GM12878 (cell line): ENCODE measurements around the gene CUL9. TPM values are rescaled to one million over a fixed set of nuclear protein-coding genes. Genes with fewer than 3 reads are reported as not detected.

Source experiments
- ATAC-seq: fragments of 200-7000 bp; cut with Tn5 transposase; 3 replicates; pipeline ENCODE4 v1.9.1; 2020; ENCODE audit warnings: mild to moderate bottlenecking, moderate library complexity
- BruUV-seq: library from RNA; stranded (reverse); fragments of 400-500 nt; replicated peaks from 2 replicates; lab custom pipeline; 2021; lab: Mats Ljungman, UMichigan
- CTCF ChIA-PET: fragments of 300-600 bp; sonication (Branson Sonifier 250); formaldehyde crosslinking; extraction: SDS; loops from one replicate; lab custom pipeline; 2021; ENCODE audit warnings: inconsistent platforms; lab: Yijun Ruan, JAX
- POLR2A ChIA-PET: fragments of 350-600 bp; formaldehyde crosslinking; extraction: SDS; loops from one replicate; lab custom pipeline; 2021; ENCODE audit warnings: inconsistent platforms; lab: Charles Lee
- RAD21 ChIA-PET: fragments of 300-600 bp; sonication (Branson Sonifier 250); formaldehyde crosslinking; loops from one replicate; lab custom pipeline; 2023; ENCODE audit warnings: antibody characterized with exemption; ENCODE audit not compliant: unreplicated experiment; lab: Charles Lee
- SMC1A ChIA-PET: fragments of 300-600 bp; sonication (Branson Sonifier 250); formaldehyde crosslinking; loops from one replicate; lab custom pipeline; 2023; ENCODE audit not compliant: unreplicated experiment, uncharacterized antibody; lab: Charles Lee
- DNase-seq: peaks from one replicate; pipeline ENCODE4 v3.0.0-alpha.2; 2011; ENCODE audit warnings: low read depth, low spot score
- FAIRE-seq: peaks from 3 replicates; lab custom pipeline; 2011; peaks lifted over from hg19 to GRCh38; lab: Jason Lieb, UNC
- H2AFZ ChIP-seq: 2 replicates; pipeline ENCODE4 v1.6.0; 2011; ENCODE audit warnings: low read depth, low read length, control low read depth; ENCODE audit not compliant: control insufficient read depth
- H3K27ac ChIP-seq: 2 replicates; pipeline ENCODE4 v1.5.1; 2011; ENCODE audit warnings: control low read depth; ENCODE audit not compliant: control insufficient read depth, insufficient read depth
- H3K27me3 ChIP-seq, 2 experiments: replicated peaks in 1 of 2; 2 replicates each; pipeline versions ENCODE4 v1.6.0 to v1.6.1; 2011; ENCODE audit warnings: low read length in 1 of 2; ENCODE audit not compliant: control insufficient read depth in 2 of 2, insufficient read depth in 2 of 2
- H3K36me3 ChIP-seq, 2 experiments: 2 replicates each; pipeline ENCODE4 v1.5.1; 2011; ENCODE audit warnings: low read length in 1 of 2; ENCODE audit not compliant: control insufficient read depth in 2 of 2, insufficient read depth in 2 of 2
- H3K4me1 ChIP-seq: 2 replicates; pipeline ENCODE4 v1.6.1; 2011; ENCODE audit warnings: mild to moderate bottlenecking, low read length, moderate library complexity, mixed read lengths; ENCODE audit not compliant: control insufficient read depth, insufficient read depth
- H3K4me2 ChIP-seq: 2 replicates; pipeline ENCODE4 v1.6.0; 2011; ENCODE audit warnings: control low read depth; ENCODE audit not compliant: control insufficient read depth, insufficient read depth
- H3K4me3 ChIP-seq: fragments of 200-600 bp; sonication (generic); 2 replicates; pipeline ENCODE4 v1.5.1; 2016
- H3K79me2 ChIP-seq: 2 replicates; pipeline ENCODE4 v1.6.0; 2011; ENCODE audit warnings: low read length; ENCODE audit not compliant: control insufficient read depth, insufficient read depth
- H3K9ac ChIP-seq: 2 replicates; pipeline ENCODE4 v1.8.0; 2011; ENCODE audit warnings: low read length, control low read depth, mixed read lengths; ENCODE audit not compliant: control insufficient read depth, insufficient read depth
- H3K9me3 ChIP-seq: replicated peaks from 3 replicates; pipeline ENCODE4 v1.5.1; 2011; ENCODE audit warnings: mild to moderate bottlenecking, low read length; ENCODE audit not compliant: control insufficient read depth, insufficient read depth
- H4K20me1 ChIP-seq: 2 replicates; pipeline ENCODE4 v1.6.0; 2011; ENCODE audit not compliant: control insufficient read depth, insufficient read depth
- CHD2 ChIP-seq: IDR thresholded peaks from 2 replicates; pipeline ENCODE4 v1.6.1; 2011; ENCODE audit warnings: low read depth, low read length, improper control_type of control experiment, borderline replicate concordance
- NFYA ChIP-seq: IDR thresholded peaks from 2 replicates; pipeline ENCODE4 v1.6.1; 2011; ENCODE audit warnings: low read depth, mild to moderate bottlenecking, low read length, improper control_type of control experiment, borderline replicate concordance
- POLR2AphosphoS5 ChIP-seq: IDR thresholded peaks from 2 replicates; pipeline ENCODE4 v1.6.1; 2011; ENCODE audit warnings: mild to moderate bottlenecking, low read length, inconsistent platforms
- POU2F2 ChIP-seq: IDR thresholded peaks from 3 replicates; pipeline ENCODE4 v1.6.1; 2011; ENCODE audit warnings: low read depth, mild to moderate bottlenecking, low read length, borderline replicate concordance
- STAT3 ChIP-seq: IDR thresholded peaks from 2 replicates; pipeline ENCODE4 v1.6.1; 2011; ENCODE audit warnings: low read depth, low read length, improper control_type of control experiment
- TAF1 ChIP-seq: IDR thresholded peaks from 2 replicates; pipeline ENCODE4 v1.6.1; 2011; ENCODE audit warnings: mild to moderate bottlenecking, low read depth, low read length, borderline replicate concordance
- ZNF24 ChIP-seq: fragments of 450-650 bp; IDR thresholded peaks from 2 replicates; pipeline ENCODE4 v1.6.1; 2017; ENCODE audit warnings: antibody characterized with exemption, mild to moderate bottlenecking
- WGBS: methylation state at CpG from one replicate; pipeline ENCODE4 v1.1.6; 2016; ENCODE audit warnings: low lambda C conversion rate; ENCODE audit not compliant: insufficient replicate concordance, insufficient coverage; ENCODE audit errors: missing lambda C conversion rate; 5-methylcytosine and 5-hydroxymethylcytosine counted together
- in situ Hi-C: fragments of 300-500 bp; cut with MboI; formaldehyde crosslinking; loops from 9 replicates; pipeline ENCODE4 v1.14.3; 2018; ENCODE audit warnings: mixed read lengths
- intact Hi-C: fragments of 100-400 bp; cut with micrococcal nuclease; formaldehyde crosslinking; loops from one replicate; pipeline ENCODE4 v1.14.2; 2022; ENCODE audit not compliant: unreplicated experiment
- polyA plus RNA-seq, 11 experiments: library from polyadenylated mRNA; depleted of rRNA in 4 of 11; unstranded in 6 of 11; stranded (reverse) in 5 of 11; fragments of >200 nt; fragmentation: Nextera tagmentation in 4 of 11; fragmentation: Illumina TruSeq in 1 of 11; extraction: Ambion mirVana in 4 of 11; extraction: Trizol in 1 of 11; gene quantifications; 1 replicate in 1 of 11; 2 replicates in 10 of 11; pipeline versions ENCODE4 v1.2.1 to v1.2.3, GENCODE V29; 2011 to 2016; ENCODE audit warnings: inconsistent platforms in 2 of 11, missing spikeins in 2 of 11, low read depth in 1 of 11
- total RNA-seq, 4 experiments: library from RNA; depleted of rRNA in 3 of 4; stranded (reverse); fragments of >200 nt in 3 of 4; fragmentation: Illumina TruSeq in 1 of 4; extraction: Trizol in 1 of 4; gene quantifications; 2 replicates each; pipeline versions ENCODE4 v1.2.1 to v1.2.3, GENCODE V29; 2013 to 2021
- TF ChIP-seq, protein P1 (sequence below): fragments of 450-650 bp; IDR thresholded peaks from 2 replicates; pipeline ENCODE4 v1.6.1; 2017; ENCODE audit warnings: borderline replicate concordance
- TF ChIP-seq, protein P2 (sequence below): IDR thresholded peaks from 2 replicates; pipeline ENCODE4 v1.6.1; 2012; ENCODE audit warnings: low read depth, low read length, improper control_type of control experiment
- TF ChIP-seq, protein P3 (sequence below): IDR thresholded peaks from 2 replicates; pipeline ENCODE4 v1.6.1; 2011; ENCODE audit warnings: low read depth, mild to moderate bottlenecking, low read length, moderate library complexity, borderline replicate concordance; ENCODE audit errors: extremely low read depth

CUL9 gene
- total and polyA plus RNA-seq, 10 of the 15 experiments (the other 5 are each of a cell fraction or from before 2014, with no cell fraction given) = 1.2 to 48.3 (median 17.2) TPM

DNA sequence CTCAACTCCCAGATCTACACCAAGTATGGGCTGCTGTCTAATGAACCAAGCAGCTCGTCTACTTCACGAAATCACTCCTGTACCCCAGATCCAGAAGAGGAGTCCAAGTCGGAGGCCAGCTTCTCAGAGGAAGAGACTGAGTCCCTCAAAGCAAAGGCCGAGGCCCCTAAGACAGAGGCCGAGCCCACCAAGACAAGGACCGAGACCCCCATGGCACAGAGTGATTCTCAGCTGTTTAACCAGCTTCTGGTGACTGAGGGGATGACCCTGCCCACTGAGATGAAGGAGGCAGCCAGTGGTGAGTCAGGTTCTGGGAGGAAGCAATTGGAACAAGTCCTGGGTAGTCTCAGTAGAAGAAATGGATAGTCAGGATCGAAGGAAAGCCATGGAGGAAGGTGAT lies 5.8 kb downstream of the CUL9 start:
- no peak for ATAC-seq
- no peaks in the 10 kb centered on the region; the same call in 2 of the 3 replicates for H3K9me3 ChIP-seq
- no peak overlapping the region for H2AFZ ChIP-seq
- in situ Hi-C loops = no loop called here
- intact Hi-C loops = no loop called here
- H3K4me2 ChIP-seq = no peak overlapping the region
- no peak for FAIRE-seq
- no peak for TF ChIP-seq ZNF24
- TF ChIP-seq, all 136 proteins: peak for 0
- Histone ChIP-seq H3K27me3 (no peaks in the 10 kb centered on the region), H3K4me1 (peaks cover 9% of the 10 kb centered on the region), H3K36me3 (peaks cover 0 to 6% of the 10 kb centered on the region in 2 experiments; a peak in 3 of 4 replicates), H4K20me1 (no peaks in the 10 kb centered on the region), H3K4me3 (no peak overlapping the region), H3K27ac (no peak overlapping the region), H3K9ac (no peak overlapping the region), H3K79me2 (peaks cover 5% of the 10 kb centered on the region)
- no peak for DNase-seq
- no TSS peak for BruUV-seq
- WGBS = 91% methylated on average over 7 of the region's 7 CpGs
- ChIA-PET SMC1A (no interaction called here), RAD21 (no interaction called here), POLR2A (no interaction called here), CTCF (no interaction called here)

DNA sequence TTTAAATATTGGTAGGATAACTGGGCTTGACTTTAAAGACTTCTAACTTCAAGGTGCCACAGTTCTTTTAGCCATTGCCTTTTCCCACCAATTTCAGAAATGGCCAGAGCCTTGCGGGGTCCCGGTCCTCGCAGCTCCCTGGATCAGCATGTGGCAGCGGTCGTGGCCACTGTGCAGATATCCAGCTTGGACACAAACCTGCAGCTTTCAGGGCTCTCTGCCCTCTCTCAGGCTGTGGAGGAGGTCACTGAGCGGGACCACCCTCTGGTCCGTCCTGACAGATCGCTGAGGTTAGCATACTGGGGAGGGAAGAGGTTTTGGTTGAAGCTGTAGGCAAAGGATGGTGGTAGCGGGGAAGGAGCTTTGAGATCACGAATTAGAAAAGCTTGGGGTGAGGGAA lies 6.4 kb downstream of the CUL9 start:
- no peak for FAIRE-seq
- no peak overlapping the region for H3K9ac ChIP-seq
- CTCF ChIA-PET = interaction anchor here (0.7 kb wide), 1 partner anchor 51 kb away, joined by 3 read pairs; no protein-coding TSS in a partner anchor
- no peak for TF ChIP-seq STAT3
- TF ChIP-seq POU2F2 = no peak
- TF ChIP-seq, protein P1, sequence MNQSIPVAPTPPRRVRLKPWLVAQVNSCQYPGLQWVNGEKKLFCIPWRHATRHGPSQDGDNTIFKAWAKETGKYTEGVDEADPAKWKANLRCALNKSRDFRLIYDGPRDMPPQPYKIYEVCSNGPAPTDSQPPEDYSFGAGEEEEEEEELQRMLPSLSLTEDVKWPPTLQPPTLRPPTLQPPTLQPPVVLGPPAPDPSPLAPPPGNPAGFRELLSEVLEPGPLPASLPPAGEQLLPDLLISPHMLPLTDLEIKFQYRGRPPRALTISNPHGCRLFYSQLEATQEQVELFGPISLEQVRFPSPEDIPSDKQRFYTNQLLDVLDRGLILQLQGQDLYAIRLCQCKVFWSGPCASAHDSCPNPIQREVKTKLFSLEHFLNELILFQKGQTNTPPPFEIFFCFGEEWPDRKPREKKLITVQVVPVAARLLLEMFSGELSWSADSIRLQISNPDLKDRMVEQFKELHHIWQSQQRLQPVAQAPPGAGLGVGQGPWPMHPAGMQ = no peak
- TF ChIP-seq TAF1 = no peak
- TF ChIP-seq CHD2 = no peak
- TF ChIP-seq POLR2AphosphoS5 = no peak
- TF ChIP-seq, protein P2, sequence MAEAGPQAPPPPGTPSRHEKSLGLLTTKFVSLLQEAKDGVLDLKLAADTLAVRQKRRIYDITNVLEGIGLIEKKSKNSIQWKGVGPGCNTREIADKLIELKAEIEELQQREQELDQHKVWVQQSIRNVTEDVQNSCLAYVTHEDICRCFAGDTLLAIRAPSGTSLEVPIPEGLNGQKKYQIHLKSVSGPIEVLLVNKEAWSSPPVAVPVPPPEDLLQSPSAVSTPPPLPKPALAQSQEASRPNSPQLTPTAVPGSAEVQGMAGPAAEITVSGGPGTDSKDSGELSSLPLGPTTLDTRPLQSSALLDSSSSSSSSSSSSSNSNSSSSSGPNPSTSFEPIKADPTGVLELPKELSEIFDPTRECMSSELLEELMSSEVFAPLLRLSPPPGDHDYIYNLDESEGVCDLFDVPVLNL = no peak
- no peak for TF ChIP-seq NFYA
- TF ChIP-seq, protein P3, sequence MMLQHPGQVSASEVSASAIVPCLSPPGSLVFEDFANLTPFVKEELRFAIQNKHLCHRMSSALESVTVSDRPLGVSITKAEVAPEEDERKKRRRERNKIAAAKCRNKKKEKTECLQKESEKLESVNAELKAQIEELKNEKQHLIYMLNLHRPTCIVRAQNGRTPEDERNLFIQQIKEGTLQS = no peak

More for the DNA sequence above, 6.4 kb downstream of the CUL9 start:
- RAD21 ChIA-PET = no interaction called here
- Histone ChIP-seq H3K79me2 (peaks cover under 1% of the 10 kb centered on the region), H3K27ac (no peak overlapping the region), H3K36me3 (peaks cover under 1 to 6% of the 10 kb centered on the region in 2 experiments), H3K27me3 (no peaks in the 10 kb centered on the region), H3K9me3 (no peaks in the 10 kb centered on the region; the same call in 2 of the 3 replicates), H3K4me3 (no peak overlapping the region), H3K4me2 (no peak overlapping the region), H3K4me1 (peaks cover 4% of the 10 kb centered on the region), H4K20me1 (no peaks in the 10 kb centered on the region), H2AFZ (no peak overlapping the region)
- no TSS peak for BruUV-seq
- intact Hi-C loops (no loop called here), in situ Hi-C loops (no loop called here)
- DNase-seq = no peak
- SMC1A ChIA-PET = interaction anchor here (0.7 kb wide), 1 partner anchor 975 kb away, joined by 3 read pairs; no protein-coding TSS in a partner anchor
- POLR2A ChIA-PET = no interaction called here
- WGBS = 97% methylated on average over 10 of the region's 10 CpGs
- ATAC-seq = no peak
